ENCODE data around the gene PCNX4. TPM values are rescaled to one million over a fixed set of nuclear protein-coding genes. Genes with fewer than 3 reads are reported as not detected.

The PCNX4 gene
- total RNA-seq, 1 experiment from 2014 or later, result 64.0 TPM

- ChIA-PET POLR2A (ENCODE audit: low non-redundant PET) (no interaction called here), CTCF (no interaction called here)
- Histone ChIP-seq H3K9me3 (ENCODE audit: low read depth, low read length, poor library complexity, severe bottlenecking) (no peaks in the 10 kb centered on the region), H3K27me3 (replicated peaks; ENCODE audit: insufficient read depth, low read depth, low read length, poor library complexity) (no peaks in the 10 kb centered on the region), H3K36me3 (ENCODE audit: insufficient read depth, low read length, poor library complexity, severe bottlenecking) (no peaks in the 10 kb centered on the region), H3K27ac (ENCODE audit: low read depth, low read length, poor library complexity, severe bottlenecking) (no peak overlapping the region), H3K4me3 (ENCODE audit: low read depth, low read length, poor library complexity, severe bottlenecking) (no peak overlapping the region), H3K4me1 (ENCODE audit: insufficient read depth, low read length, poor library complexity, severe bottlenecking) (no peaks in the 10 kb centered on the region)
- no peak for TF ChIP-seq EZH2 (IDR thresholded peaks at IDR 0.05; ENCODE audit: borderline replicate concordance, low read depth, low read length, poor library complexity, severe bottlenecking)
- TF ChIP-seq, protein P1, sequence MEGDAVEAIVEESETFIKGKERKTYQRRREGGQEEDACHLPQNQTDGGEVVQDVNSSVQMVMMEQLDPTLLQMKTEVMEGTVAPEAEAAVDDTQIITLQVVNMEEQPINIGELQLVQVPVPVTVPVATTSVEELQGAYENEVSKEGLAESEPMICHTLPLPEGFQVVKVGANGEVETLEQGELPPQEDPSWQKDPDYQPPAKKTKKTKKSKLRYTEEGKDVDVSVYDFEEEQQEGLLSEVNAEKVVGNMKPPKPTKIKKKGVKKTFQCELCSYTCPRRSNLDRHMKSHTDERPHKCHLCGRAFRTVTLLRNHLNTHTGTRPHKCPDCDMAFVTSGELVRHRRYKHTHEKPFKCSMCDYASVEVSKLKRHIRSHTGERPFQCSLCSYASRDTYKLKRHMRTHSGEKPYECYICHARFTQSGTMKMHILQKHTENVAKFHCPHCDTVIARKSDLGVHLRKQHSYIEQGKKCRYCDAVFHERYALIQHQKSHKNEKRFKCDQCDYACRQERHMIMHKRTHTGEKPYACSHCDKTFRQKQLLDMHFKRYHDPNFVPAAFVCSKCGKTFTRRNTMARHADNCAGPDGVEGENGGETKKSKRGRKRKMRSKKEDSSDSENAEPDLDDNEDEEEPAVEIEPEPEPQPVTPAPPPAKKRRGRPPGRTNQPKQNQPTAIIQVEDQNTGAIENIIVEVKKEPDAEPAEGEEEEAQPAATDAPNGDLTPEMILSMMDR (conservative IDR thresholded peaks at IDR 0.05; ENCODE audit: low read depth, low read length), result no peak
- TSS peak; percentile 71 for BruUV-seq (replicated peaks)
- no peak for DNase-seq (ENCODE audit: low spot score)
- intact Hi-C loops (cut with micrococcal nuclease; ENCODE audit: unreplicated experiment), result no loop called here
Observed at GRCh38 chr14:60163693-60164092, 72.0 kb downstream of the PCNX4 start.

DNA sequence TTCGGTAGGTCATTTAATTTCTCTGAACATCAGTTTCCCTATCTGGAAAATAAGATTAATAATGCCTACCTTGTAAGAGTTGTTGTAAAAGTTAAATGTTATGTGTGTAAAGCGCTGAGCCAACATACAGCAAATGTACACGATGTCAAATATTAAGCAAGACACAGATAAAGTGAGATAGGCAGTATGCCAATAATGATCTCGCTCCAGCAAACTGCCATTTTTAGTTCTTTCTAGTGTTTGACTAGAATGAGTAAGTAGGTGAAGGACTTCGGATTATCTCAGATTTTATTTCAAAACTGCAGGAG lies 72.6 kb downstream of the PCNX4 start:
- H3K4me3 ChIP-seq (ENCODE audit: low read depth, low read length, poor library complexity, severe bottlenecking), result peak overlapping the region; percentile 79
- H3K9me3 ChIP-seq (ENCODE audit: low read depth, low read length, poor library complexity, severe bottlenecking), result no peaks in the 10 kb centered on the region
- no peaks in the 10 kb centered on the region for H3K4me1 ChIP-seq (ENCODE audit: insufficient read depth, low read length, poor library complexity, severe bottlenecking)
- no peak overlapping the region for H3K27ac ChIP-seq (ENCODE audit: low read depth, low read length, poor library complexity, severe bottlenecking)
- intact Hi-C loops (cut with micrococcal nuclease; ENCODE audit: unreplicated experiment), result no loop called here
- H3K36me3 ChIP-seq (ENCODE audit: insufficient read depth, low read length, poor library complexity, severe bottlenecking), result no peaks in the 10 kb centered on the region
- BruUV-seq (replicated peaks), result no TSS peak
- no peak for DNase-seq (ENCODE audit: low spot score)
- ChIA-PET CTCF (no interaction called here), POLR2A (ENCODE audit: low non-redundant PET) (no interaction called here)
- TF ChIP-seq, protein P1 (conservative IDR thresholded peaks at IDR 0.05; ENCODE audit: low read depth, low read length), result no peak
- no peak for TF ChIP-seq EZH2 (IDR thresholded peaks at IDR 0.05; ENCODE audit: borderline replicate concordance, low read depth, low read length, poor library complexity, severe bottlenecking)
- H3K27me3 ChIP-seq (replicated peaks; ENCODE audit: insufficient read depth, low read depth, low read length, poor library complexity), result no peaks in the 10 kb centered on the region

- Histone ChIP-seq H3K27me3 (replicated peaks; ENCODE audit: insufficient read depth, low read depth, low read length, poor library complexity) (no peaks in the 10 kb centered on the region), H3K27ac (ENCODE audit: low read depth, low read length, poor library complexity, severe bottlenecking) (peak within 1 kb of the TSS; percentile 28), H3K36me3 (ENCODE audit: insufficient read depth, low read length, poor library complexity, severe bottlenecking) (no peaks in the 10 kb centered on the region), H3K4me1 (ENCODE audit: insufficient read depth, low read length, poor library complexity, severe bottlenecking) (no peaks in the 10 kb centered on the region), H3K9me3 (ENCODE audit: low read depth, low read length, poor library complexity, severe bottlenecking) (no peaks in the 10 kb centered on the region), H3K4me3 (ENCODE audit: low read depth, low read length, poor library complexity, severe bottlenecking) (peak within 1 kb of the TSS; percentile 79)
- TF ChIP-seq, protein P1 (conservative IDR thresholded peaks at IDR 0.05; ENCODE audit: low read depth, low read length), result peak; percentile 30; the same call in 1 of the 2 replicates
- no peak for TF ChIP-seq EZH2 (IDR thresholded peaks at IDR 0.05; ENCODE audit: borderline replicate concordance, low read depth, low read length, poor library complexity, severe bottlenecking)
- POLR2A ChIA-PET (ENCODE audit: low non-redundant PET), result no interaction called here
- CTCF ChIA-PET, result interaction anchor here (0.9 kb wide), 1 partner anchor 100 kb away, joined by 3 read pairs; no protein-coding TSS in a partner anchor
- peak; percentile 70 for DNase-seq (ENCODE audit: low spot score)
- no TSS peak for BruUV-seq (replicated peaks)
- intact Hi-C loops (cut with micrococcal nuclease; ENCODE audit: unreplicated experiment), result loop anchor here (5.0 kb wide), 1 partner anchor 98 kb away; no protein-coding TSS in a partner anchor
Observed at GRCh38 chr14:60164712-60165546, 73.2 kb downstream of the PCNX4 start, which contains the start of gene DHRS7. Gene DHRS7 (minus strand): TSS chr14:60165398. CDS start chr14:60165309, 89 bp downstream.

Data from A673 (cell line).